ENCODE results near the gene DYNC2H1.

The DYNC2H1 gene

GRCh38 chr11:103079833-103080232 is 29.4 kb upstream of the DYNC2H1 start:
- no peaks in the 10 kb centered on the region for H3K27me3 ChIP-seq (ENCODE audit: control insufficient read depth, insufficient read depth, low read length)
- H3K36me3 ChIP-seq (ENCODE audit: control insufficient read depth, insufficient read depth, low read length): peaks cover 17% of the 10 kb centered on the region; the same call in 1 of the 2 replicates
- H3K9me3 ChIP-seq (ENCODE audit: control insufficient read depth, insufficient read depth, low read length): no peaks in the 10 kb centered on the region
- no peak overlapping the region for H3K27ac ChIP-seq (ENCODE audit: low read length)
- no peaks in the 10 kb centered on the region for H3K4me1 ChIP-seq (ENCODE audit: control insufficient read depth, insufficient read depth, low read length)
- no peak overlapping the region for H3K4me3 ChIP-seq (ENCODE audit: low read length)
- WGBS (ENCODE audit: insufficient coverage, insufficient read length): no CpG with 5 or more reads among the region's 1 CpG
- DNase-seq (ENCODE audit: low read depth, low spot score): no peak

DNA sequence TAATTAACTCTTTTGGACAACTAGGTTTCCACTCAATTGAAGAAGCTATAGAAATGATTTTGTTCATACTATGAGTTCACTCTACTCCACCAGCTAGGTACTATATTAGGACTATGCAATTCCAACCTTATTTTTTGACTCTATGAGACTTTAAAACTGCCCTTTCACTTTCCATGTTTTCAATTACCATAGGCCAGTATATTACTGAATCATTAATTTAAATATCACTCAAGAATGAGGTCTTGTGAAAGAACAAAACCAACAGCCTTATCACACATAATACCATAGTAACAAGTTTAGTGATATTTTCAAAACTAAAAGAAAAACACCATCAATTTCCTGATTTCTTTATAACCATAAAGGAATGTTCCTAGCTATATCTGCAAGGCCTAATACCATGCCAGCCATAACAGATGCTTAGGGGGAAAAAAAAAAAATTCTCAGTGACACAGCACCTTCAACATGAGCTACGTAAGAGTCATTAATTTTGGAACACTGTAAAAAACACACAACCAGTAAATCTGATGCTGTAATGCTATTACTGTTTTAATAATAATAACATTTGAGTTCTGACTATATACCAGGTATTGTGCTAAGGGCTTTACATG is 23.4 kb upstream of the DYNC2H1 start:
- Histone ChIP-seq H3K27me3 (ENCODE audit: control insufficient read depth, insufficient read depth, low read length) (no peaks in the 10 kb centered on the region), H3K4me1 (ENCODE audit: control insufficient read depth, insufficient read depth, low read length) (no peaks in the 10 kb centered on the region), H3K9me3 (ENCODE audit: control insufficient read depth, insufficient read depth, low read length) (no peaks in the 10 kb centered on the region), H3K4me3 (ENCODE audit: low read length) (no peak overlapping the region), H3K27ac (ENCODE audit: low read length) (no peak overlapping the region), H3K36me3 (ENCODE audit: control insufficient read depth, insufficient read depth, low read length) (peaks cover 3% of the 10 kb centered on the region; the same call in 1 of the 2 replicates)
- DNase-seq (ENCODE audit: low read depth, low spot score): no peak
- no CpG with 5 or more reads among the region's 1 CpG for WGBS (ENCODE audit: insufficient coverage, insufficient read length)

DNA sequence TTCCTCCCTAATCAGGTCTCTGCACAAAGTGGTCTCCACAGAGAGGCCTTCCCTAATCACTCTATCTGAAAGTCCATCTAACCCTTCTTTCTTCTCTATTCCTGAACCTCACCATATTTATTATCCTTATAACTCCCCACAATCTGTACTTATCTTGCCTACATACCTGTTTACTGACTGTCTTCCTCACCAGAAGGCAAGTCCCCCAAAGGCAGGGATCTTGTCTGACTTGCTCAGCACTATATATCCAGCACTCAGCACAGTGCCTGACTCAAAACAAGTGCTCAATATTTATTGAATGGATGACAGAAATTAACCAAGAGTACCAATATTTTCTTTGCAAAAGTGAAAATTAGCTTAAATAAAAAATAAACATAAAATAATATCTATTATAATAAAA is 22.8 kb upstream of the DYNC2H1 start:
- Histone ChIP-seq H3K4me1 (ENCODE audit: control insufficient read depth, insufficient read depth, low read length) (no peaks in the 10 kb centered on the region), H3K27ac (ENCODE audit: low read length) (no peak overlapping the region), H3K4me3 (ENCODE audit: low read length) (no peak overlapping the region), H3K36me3 (ENCODE audit: control insufficient read depth, insufficient read depth, low read length) (peaks cover 3% of the 10 kb centered on the region; the same call in 1 of the 2 replicates), H3K9me3 (ENCODE audit: control insufficient read depth, insufficient read depth, low read length) (no peaks in the 10 kb centered on the region), H3K27me3 (ENCODE audit: control insufficient read depth, insufficient read depth, low read length) (no peaks in the 10 kb centered on the region)
- DNase-seq (ENCODE audit: low read depth, low spot score): no peak

DNA sequence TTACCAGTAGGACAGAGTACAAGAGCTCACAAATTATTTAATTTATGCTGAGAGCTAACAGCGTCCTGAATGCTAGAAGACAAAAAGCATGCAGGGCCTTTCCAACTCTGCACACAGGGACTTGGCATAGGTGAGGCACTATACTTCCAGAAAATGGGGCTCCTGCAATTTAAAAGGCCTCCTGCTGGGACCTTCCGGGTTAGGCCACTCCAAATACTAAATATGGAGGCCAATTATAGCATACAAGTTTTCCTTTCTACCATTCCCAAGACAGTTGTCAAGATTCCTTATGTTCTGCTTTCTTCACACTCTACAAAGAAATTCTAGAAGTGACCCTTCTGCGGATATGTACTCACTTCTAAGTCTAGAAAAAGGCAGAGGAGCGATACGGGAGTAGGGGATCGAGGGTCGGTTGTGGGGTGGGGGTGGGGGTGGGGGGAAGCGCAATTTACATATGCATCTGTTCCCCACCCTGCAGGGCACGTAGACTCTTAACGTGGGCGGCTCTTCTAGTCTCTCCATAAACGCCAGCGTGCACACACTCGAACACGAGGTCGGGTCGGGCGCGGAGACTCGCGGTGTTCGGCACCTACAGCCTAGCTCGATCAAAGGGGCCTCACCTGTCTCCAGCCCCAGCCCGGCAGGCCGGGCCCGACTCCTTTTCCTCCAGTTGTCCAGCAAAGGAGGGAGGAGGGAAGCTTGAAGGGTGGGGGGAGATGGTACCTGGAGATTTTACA is 18.0 kb upstream of the DYNC2H1 start:
- no CpG with 5 or more reads among the region's 26 CpGs for WGBS (ENCODE audit: insufficient coverage, insufficient read length)
- no peak overlapping the region for H3K27ac ChIP-seq (ENCODE audit: low read length)
- H3K27me3 ChIP-seq (ENCODE audit: control insufficient read depth, insufficient read depth, low read length): no peaks in the 10 kb centered on the region
- peak overlapping the region; percentile 97 for H3K4me3 ChIP-seq (ENCODE audit: low read length)
- H3K9me3 ChIP-seq (ENCODE audit: control insufficient read depth, insufficient read depth, low read length): no peaks in the 10 kb centered on the region
- no peaks in the 10 kb centered on the region for H3K36me3 ChIP-seq (ENCODE audit: control insufficient read depth, insufficient read depth, low read length)
- H3K4me1 ChIP-seq (ENCODE audit: control insufficient read depth, insufficient read depth, low read length): no peaks in the 10 kb centered on the region
- DNase-seq (ENCODE audit: low read depth, low spot score): no peak

DNA sequence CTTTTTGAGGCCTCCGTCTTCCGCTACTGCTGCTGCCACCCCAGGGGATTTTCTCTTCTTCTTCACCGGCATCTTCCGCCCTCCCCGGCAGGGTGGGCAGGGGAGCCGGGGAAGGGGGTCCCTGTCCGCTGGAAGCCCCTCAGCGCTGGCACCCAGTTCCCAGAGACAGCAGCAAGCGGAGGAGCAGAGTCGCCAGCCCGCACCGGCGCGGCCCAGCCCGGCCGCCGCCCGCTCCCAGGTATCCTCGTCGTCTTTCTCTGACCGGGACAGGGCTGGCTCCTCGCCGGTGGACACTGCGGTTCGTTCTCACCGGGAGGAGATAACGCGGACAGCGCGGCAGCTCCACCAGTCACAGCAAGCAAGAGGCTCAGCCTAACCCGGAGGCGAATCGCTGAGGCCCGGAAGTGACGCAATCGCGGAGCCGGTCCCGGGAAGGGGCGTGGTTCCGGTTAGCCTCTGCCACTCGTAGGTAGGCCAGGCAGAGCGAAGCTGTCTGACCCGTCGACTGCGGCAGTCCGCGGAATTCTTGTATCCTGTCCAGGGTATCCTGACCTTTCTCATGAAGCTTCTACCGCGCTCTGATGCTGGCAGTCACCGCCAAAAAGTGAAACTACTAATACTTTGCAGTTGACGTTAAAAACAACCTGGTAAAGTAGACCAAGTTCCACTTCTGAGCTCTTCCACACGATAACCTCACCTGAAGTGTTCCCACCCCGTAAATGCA is 17.3 kb upstream of the DYNC2H1 start, which contains the start of gene DCUN1D5:
Gene DCUN1D5, minus strand, starts transcription at position 360 of the 724 bp plus-strand sequence. Its CDS starts 288 bp downstream, at position 72.
- no peaks in the 10 kb centered on the region for H3K9me3 ChIP-seq (ENCODE audit: control insufficient read depth, insufficient read depth, low read length)
- no CpG with 5 or more reads among the region's 54 CpGs for WGBS (ENCODE audit: insufficient coverage, insufficient read length)
- no peaks in the 10 kb centered on the region for H3K4me1 ChIP-seq (ENCODE audit: control insufficient read depth, insufficient read depth, low read length)
- H3K27ac ChIP-seq (ENCODE audit: low read length): no peak within 1 kb of the TSS
- peak within 1 kb of the TSS; percentile 97 for H3K4me3 ChIP-seq (ENCODE audit: low read length)
- no peaks in the 10 kb centered on the region for H3K36me3 ChIP-seq (ENCODE audit: control insufficient read depth, insufficient read depth, low read length)
- H3K27me3 ChIP-seq (ENCODE audit: control insufficient read depth, insufficient read depth, low read length): no peaks in the 10 kb centered on the region
- peak; percentile 81 for DNase-seq (ENCODE audit: low read depth, low spot score)

DNA sequence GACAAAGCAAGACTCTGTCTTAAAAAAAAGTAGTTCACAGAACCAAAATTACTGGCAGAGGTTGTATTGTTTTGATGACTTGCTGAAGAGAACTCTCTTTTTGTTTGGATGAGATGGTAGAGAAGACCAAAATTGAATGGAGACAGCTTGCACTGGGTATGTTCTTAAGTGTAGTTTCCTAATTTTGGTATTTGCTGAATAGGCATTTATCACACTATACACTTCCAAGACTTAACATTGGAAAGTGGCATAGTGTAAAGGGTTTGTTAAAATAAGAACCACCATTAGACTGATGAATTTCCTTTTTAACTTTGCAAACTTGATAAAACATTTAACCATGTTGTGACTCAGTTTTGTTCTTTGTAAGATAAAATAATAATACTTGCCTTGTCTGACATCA is 11.9 kb upstream of the DYNC2H1 start:
- no peaks in the 10 kb centered on the region for H3K9me3 ChIP-seq (ENCODE audit: control insufficient read depth, insufficient read depth, low read length)

DNA sequence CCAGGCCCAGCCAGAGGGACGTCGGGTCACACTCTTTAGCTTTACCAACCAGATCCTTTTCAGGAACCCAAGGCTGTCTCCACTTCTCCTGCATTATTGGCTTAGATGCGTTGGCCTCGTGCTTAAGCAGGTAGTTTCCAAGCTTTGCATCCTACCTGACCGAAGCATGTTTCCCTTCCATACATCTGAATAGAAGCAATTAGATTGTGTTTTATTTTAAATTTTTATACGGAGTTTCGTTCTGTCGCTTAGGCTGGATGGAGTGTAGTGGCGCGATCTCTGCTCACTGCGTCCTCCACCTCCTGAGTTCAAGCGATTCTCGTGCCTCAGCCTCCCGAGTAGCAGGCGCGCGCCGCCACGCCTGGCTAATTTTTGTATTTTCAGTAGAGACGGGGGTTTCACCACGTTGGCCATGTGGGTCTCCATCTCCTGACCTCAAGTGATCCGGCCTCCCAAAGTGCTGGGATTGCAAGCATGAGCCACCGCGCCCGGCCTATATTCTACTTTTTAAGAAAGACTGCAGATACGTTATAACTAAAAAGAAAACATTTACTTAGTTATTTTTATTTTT is 677 bp downstream of the DYNC2H1 start:
- WGBS (ENCODE audit: insufficient coverage, insufficient read length): no CpG with 5 or more reads among the region's 26 CpGs

More for the DNA sequence above, 11.9 kb upstream of the DYNC2H1 start:
- Histone ChIP-seq H3K27me3 (ENCODE audit: control insufficient read depth, insufficient read depth, low read length) (no peaks in the 10 kb centered on the region), H3K36me3 (ENCODE audit: control insufficient read depth, insufficient read depth, low read length) (no peaks in the 10 kb centered on the region), H3K27ac (ENCODE audit: low read length) (no peak overlapping the region), H3K4me1 (ENCODE audit: control insufficient read depth, insufficient read depth, low read length) (no peaks in the 10 kb centered on the region), H3K4me3 (ENCODE audit: low read length) (no peak overlapping the region)
- DNase-seq (ENCODE audit: low read depth, low spot score): no peak

DNA sequence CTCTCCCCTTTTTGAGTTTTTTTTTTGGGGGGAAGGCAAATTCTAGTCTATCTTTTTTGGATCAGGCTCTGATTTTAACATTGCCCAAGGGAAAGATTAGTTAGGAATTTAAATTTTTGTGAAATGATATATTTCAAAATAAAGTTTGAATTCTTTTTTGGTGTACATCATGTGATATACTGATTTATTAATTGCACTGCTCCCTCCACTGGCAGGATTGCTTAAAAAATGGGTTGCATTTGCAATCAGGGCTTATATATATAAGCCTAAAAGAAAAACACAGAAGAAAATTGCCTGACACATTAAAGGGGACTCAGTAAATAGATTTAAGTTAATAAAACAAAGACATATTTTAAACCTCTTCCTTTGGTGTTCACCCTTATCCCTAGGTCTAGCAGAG is 1.2 kb downstream of the DYNC2H1 start:
- H3K4me3 ChIP-seq (ENCODE audit: low read length): no peak overlapping the region
- no peaks in the 10 kb centered on the region for H3K36me3 ChIP-seq (ENCODE audit: control insufficient read depth, insufficient read depth, low read length)

More for the DNA sequence above, 677 bp downstream of the DYNC2H1 start:
- Histone ChIP-seq H3K36me3 (ENCODE audit: control insufficient read depth, insufficient read depth, low read length) (no peaks in the 10 kb centered on the region), H3K27me3 (ENCODE audit: control insufficient read depth, insufficient read depth, low read length) (no peaks in the 10 kb centered on the region), H3K9me3 (ENCODE audit: control insufficient read depth, insufficient read depth, low read length) (no peaks in the 10 kb centered on the region), H3K4me1 (ENCODE audit: control insufficient read depth, insufficient read depth, low read length) (no peaks in the 10 kb centered on the region), H3K4me3 (ENCODE audit: low read length) (peak overlapping the region; percentile 53; the same call in 1 of the 2 replicates), H3K27ac (ENCODE audit: low read length) (no peak overlapping the region)
- no peak for DNase-seq (ENCODE audit: low read depth, low spot score)

GRCh38 chr11:103111400-103111799 is 2.2 kb downstream of the DYNC2H1 start:
- H3K9me3 ChIP-seq (ENCODE audit: control insufficient read depth, insufficient read depth, low read length): no peaks in the 10 kb centered on the region
- no peaks in the 10 kb centered on the region for H3K27me3 ChIP-seq (ENCODE audit: control insufficient read depth, insufficient read depth, low read length)
- H3K4me3 ChIP-seq (ENCODE audit: low read length): no peak overlapping the region
- no peak overlapping the region for H3K27ac ChIP-seq (ENCODE audit: low read length)
- H3K4me1 ChIP-seq (ENCODE audit: control insufficient read depth, insufficient read depth, low read length): no peaks in the 10 kb centered on the region
- DNase-seq (ENCODE audit: low read depth, low spot score): no peak
- 100% methylated on average over 2 of the region's 5 CpGs for WGBS (ENCODE audit: insufficient coverage, insufficient read length)
- H3K36me3 ChIP-seq (ENCODE audit: control insufficient read depth, insufficient read depth, low read length): no peaks in the 10 kb centered on the region

More for the DNA sequence above, 1.2 kb downstream of the DYNC2H1 start:
- no peak for DNase-seq (ENCODE audit: low read depth, low spot score)
- Histone ChIP-seq H3K27me3 (ENCODE audit: control insufficient read depth, insufficient read depth, low read length) (no peaks in the 10 kb centered on the region), H3K9me3 (ENCODE audit: control insufficient read depth, insufficient read depth, low read length) (no peaks in the 10 kb centered on the region), H3K27ac (ENCODE audit: low read length) (no peak overlapping the region), H3K4me1 (ENCODE audit: control insufficient read depth, insufficient read depth, low read length) (no peaks in the 10 kb centered on the region)

- H3K9me3 ChIP-seq (ENCODE audit: control insufficient read depth, insufficient read depth, low read length): no peaks in the 10 kb centered on the region
- no CpG with 5 or more reads among the region's 1 CpG for WGBS (ENCODE audit: insufficient coverage, insufficient read length)
- no peaks in the 10 kb centered on the region for H3K36me3 ChIP-seq (ENCODE audit: control insufficient read depth, insufficient read depth, low read length)
- H3K4me1 ChIP-seq (ENCODE audit: control insufficient read depth, insufficient read depth, low read length): no peaks in the 10 kb centered on the region
- DNase-seq (ENCODE audit: low read depth, low spot score): no peak
- no peak overlapping the region for H3K27ac ChIP-seq (ENCODE audit: low read length)
- H3K27me3 ChIP-seq (ENCODE audit: control insufficient read depth, insufficient read depth, low read length): no peaks in the 10 kb centered on the region
- H3K4me3 ChIP-seq (ENCODE audit: low read length): no peak overlapping the region
Observed at GRCh38 chr11:103112364-103112763, 3.1 kb downstream of the DYNC2H1 start.

Data from iPS DF 6.9 (cell line).